ENCODE data around the gene MED10.

Gene MED10

GRCh38 chr5:6397536-6398269, 19.4 kb upstream of the MED10 start:
- no peak overlapping the region for H3K27ac ChIP-seq
- TF ChIP-seq ZFX (IDR thresholded peaks at IDR 0.05) (no peak), CTCF (conservative IDR thresholded peaks at IDR 0.05) (no peak)

GRCh38 chr5:6396836-6397535, 18.6 kb upstream of the MED10 start:
- H3K27ac ChIP-seq, result no peak overlapping the region
- TF ChIP-seq CTCF (conservative IDR thresholded peaks at IDR 0.05) (no peak), ZFX (IDR thresholded peaks at IDR 0.05) (no peak)

GRCh38 chr5:6396043-6396442, 17.7 kb upstream of the MED10 start:
- TF ChIP-seq CTCF (conservative IDR thresholded peaks at IDR 0.05) (no peak), ZFX (IDR thresholded peaks at IDR 0.05) (no peak)
- no peak overlapping the region for H3K27ac ChIP-seq

GRCh38 chr5:6395621-6396020, 17.3 kb upstream of the MED10 start:
- TF ChIP-seq ZFX (IDR thresholded peaks at IDR 0.05) (no peak), CTCF (conservative IDR thresholded peaks at IDR 0.05) (no peak)
- H3K27ac ChIP-seq, result no peak overlapping the region

GRCh38 chr5:6395102-6395445, 16.7 kb upstream of the MED10 start:
- no peak for TF ChIP-seq ZFX (IDR thresholded peaks at IDR 0.05)
- TF ChIP-seq CTCF (conservative IDR thresholded peaks at IDR 0.05), result no peak
- H3K27ac ChIP-seq, result no peak overlapping the region

GRCh38 chr5:6394429-6395101, 16.2 kb upstream of the MED10 start:
- H3K27ac ChIP-seq, result no peak overlapping the region
- TF ChIP-seq CTCF (conservative IDR thresholded peaks at IDR 0.05) (no peak), ZFX (IDR thresholded peaks at IDR 0.05) (no peak)

- H3K27ac ChIP-seq, result no peak overlapping the region
- TF ChIP-seq CTCF (conservative IDR thresholded peaks at IDR 0.05), result no peak
- TF ChIP-seq ZFX (IDR thresholded peaks at IDR 0.05), result no peak
These were observed 15.3 kb upstream of the MED10 start for GRCh38 chr5:6393596-6394194.
